Endothelial cell of umbilical vein (primary cell): ENCODE data around the gene TMEM109. TPM values are rescaled to one million over a fixed set of nuclear protein-coding genes. Genes with fewer than 3 reads are reported as not detected.

Source experiments
- BruUV-seq: library from RNA; stranded (reverse); fragments of 400-500 nt; replicated peaks from 2 replicates; lab custom pipeline; 2021; lab: Mats Ljungman, UMichigan
- CTCF ChIA-PET: fragments of 300-600, 350-600 bp; sonication (Branson Sonifier 250); formaldehyde crosslinking; loops from one replicate; lab custom pipeline; 2021; ENCODE audit warnings: antibody characterized with exemption, inconsistent platforms; lab: Charles Lee
- POLR2A ChIA-PET: fragments of 300-600, 350-600 bp; sonication (Branson Sonifier 250); formaldehyde crosslinking; loops from one replicate; lab custom pipeline; 2021; ENCODE audit warnings: antibody characterized with exemption, inconsistent platforms; lab: Charles Lee
- DNase-seq: peaks from one replicate; pipeline ENCODE4 v3.0.0-alpha.2; 2011; ENCODE audit warnings: low read depth, low spot score
- FAIRE-seq: peaks from 2 replicates; lab custom pipeline; 2011; peaks lifted over from hg19 to GRCh38; lab: Jason Lieb, UNC
- H2AFZ ChIP-seq: 2 replicates; pipeline ENCODE4 v1.6.0; 2012; ENCODE audit warnings: low read depth, low read length, control low read depth, inconsistent platforms
- H3K27ac ChIP-seq: 2 replicates; pipeline ENCODE4 v1.5.1; 2011; ENCODE audit warnings: low read depth, mild to moderate bottlenecking, control low read depth, low read length, moderate library complexity; ENCODE audit not compliant: insufficient read depth
- H3K27me3 ChIP-seq, 2 experiments: 2 replicates each; pipeline versions ENCODE4 v1.6.0 to v1.6.1; 2011; ENCODE audit warnings: low read length in 2 of 2, mixed read lengths in 1 of 2; ENCODE audit not compliant: control insufficient read depth in 2 of 2, insufficient read depth in 2 of 2
- H3K36me3 ChIP-seq, 2 experiments: 2 replicates in 1 of 2; 3 replicates in 1 of 2; pipeline ENCODE4 v1.5.1; 2011; ENCODE audit warnings: low read length in 2 of 2, mild to moderate bottlenecking in 1 of 2, moderate library complexity in 1 of 2; ENCODE audit not compliant: control insufficient read depth in 2 of 2, insufficient read depth in 2 of 2; ENCODE audit errors: extremely low read depth in 1 of 2
- H3K4me1 ChIP-seq: 3 replicates; pipeline ENCODE4 v1.5.1; 2011; ENCODE audit warnings: mild to moderate bottlenecking, low read length; ENCODE audit not compliant: control insufficient read depth, insufficient read depth; ENCODE audit errors: extremely low read depth
- H3K4me2 ChIP-seq: 2 replicates; pipeline ENCODE4 v1.6.1; 2011; ENCODE audit warnings: low read length, control low read depth, mixed read lengths; ENCODE audit not compliant: insufficient read depth
- H3K4me3 ChIP-seq, 3 experiments: fragments of 200-600 bp in 1 of 3; sonication (generic), shearing (Covaris generic) in 1 of 3; replicated peaks in 1 of 3; 2 replicates each; pipeline ENCODE4 v1.5.1; 2011 to 2016; ENCODE audit warnings: control low read depth in 3 of 3, low read length in 3 of 3, mild to moderate bottlenecking in 2 of 3, inconsistent platforms in 1 of 3, low read depth in 1 of 3, moderate library complexity in 1 of 3; ENCODE audit not compliant: insufficient read depth in 1 of 3
- H3K79me2 ChIP-seq: 2 replicates; pipeline ENCODE4 v1.6.0; 2012; ENCODE audit warnings: low read length, inconsistent platforms; ENCODE audit not compliant: control insufficient read depth, insufficient read depth
- H3K9ac ChIP-seq: replicated peaks from 2 replicates; pipeline ENCODE3; 2011; ENCODE audit warnings: low read length, control low read depth; ENCODE audit not compliant: insufficient read depth; ENCODE audit errors: extremely low read depth
- H3K9me1 ChIP-seq: replicated peaks from 3 replicates; pipeline ENCODE4 v1.6.0; 2011; ENCODE audit warnings: mild to moderate bottlenecking, low read length; ENCODE audit not compliant: control insufficient read depth, insufficient read depth; ENCODE audit errors: extremely low read depth
- H3K9me3 ChIP-seq: replicated peaks from 2 replicates; pipeline ENCODE4 v1.5.1; 2012; ENCODE audit warnings: low read length, inconsistent platforms; ENCODE audit not compliant: control insufficient read depth, insufficient read depth
- H4K20me1 ChIP-seq: replicated peaks from 2 replicates; pipeline ENCODE3; 2011; ENCODE audit warnings: mild to moderate bottlenecking, low read length; ENCODE audit not compliant: control insufficient read depth, insufficient read depth; ENCODE audit errors: extremely low read depth
- CTCF ChIP-seq, 2 donors: IDR thresholded peaks; 1 replicate in 1 of 2; 2 replicates in 1 of 2; pipeline ENCODE4 v1.5.1; 2011; ENCODE audit warnings: low read length in 2 of 2, mild to moderate bottlenecking in 2 of 2, moderate library complexity in 2 of 2, control low read depth in 1 of 2, inconsistent platforms in 1 of 2, low read depth in 1 of 2; ENCODE audit not compliant: insufficient read depth in 1 of 2; ENCODE audit errors: extremely low read depth in 1 of 2
- EZH2 ChIP-seq: IDR thresholded peaks from 2 replicates; pipeline ENCODE4 v1.6.1; 2012; ENCODE audit warnings: borderline replicate concordance, low read depth, mild to moderate bottlenecking, moderate library complexity, low read length, inconsistent platforms; ENCODE audit not compliant: severe bottlenecking
- FOS ChIP-seq: IDR thresholded peaks from 2 replicates; pipeline ENCODE4 v1.6.1; 2011; ENCODE audit warnings: mild to moderate bottlenecking, low read length, moderate library complexity, borderline replicate concordance; ENCODE audit not compliant: insufficient read depth
- GATA2 ChIP-seq: IDR thresholded peaks from 2 replicates; pipeline ENCODE4 v1.7.0; 2011; ENCODE audit warnings: low read depth, mild to moderate bottlenecking, moderate library complexity, mixed read lengths, low read length; ENCODE audit not compliant: insufficient read length, insufficient read depth
- JUN ChIP-seq: IDR thresholded peaks from 2 replicates; pipeline ENCODE4 v1.6.1; 2011; ENCODE audit warnings: borderline replicate concordance, low read depth; ENCODE audit not compliant: insufficient read length, insufficient read depth
- MAX ChIP-seq: IDR thresholded peaks from 2 replicates; pipeline ENCODE4 v1.6.1; 2011; ENCODE audit not compliant: insufficient read depth, insufficient read length
- MYC ChIP-seq: IDR thresholded peaks from one replicate; pipeline ENCODE4 v1.6.1; 2011; ENCODE audit warnings: mild to moderate bottlenecking, low read depth, low read length
- POLR2A ChIP-seq: IDR thresholded peaks from 2 replicates; pipeline ENCODE4 v1.6.1; 2012; ENCODE audit warnings: low read depth, mild to moderate bottlenecking, control low read depth, low read length
- POLR2AphosphoS5 ChIP-seq: IDR thresholded peaks from 2 replicates; pipeline ENCODE4 v1.6.1; 2012; ENCODE audit warnings: low read depth, mild to moderate bottlenecking, control low read depth, low read length, moderate library complexity; ENCODE audit not compliant: insufficient read depth
- dilution Hi-C: fragments of 300-500 bp; cut with MboI; formaldehyde crosslinking; loops from one replicate; pipeline ENCODE4 v1.15.0; 2019; ENCODE audit warnings: low sequenced_read_pairs; ENCODE audit not compliant: extremely low pct_ligation_motif_present
- intact Hi-C: fragments of 100-400 bp; cut with micrococcal nuclease; formaldehyde crosslinking; loops from one replicate; pipeline ENCODE4 v1.10.0; 2022
- polyA plus RNA-seq, 4 experiments: library from polyadenylated mRNA; depleted of rRNA in 3 of 4; stranded (reverse) in 3 of 4; unstranded in 1 of 4; fragments of >200 nt; gene quantifications; 2 replicates each; pipeline versions ENCODE4 v1.2.1 to v1.2.3, GENCODE V29; 2011 to 2012; ENCODE audit warnings: missing spikeins in 1 of 4
- total RNA-seq: library from RNA; stranded (reverse); gene quantifications from 2 replicates; pipeline ENCODE4 v1.2.3, GENCODE V29; 2021

The TMEM109 gene
- total and polyA plus RNA-seq, 2 donors (not counting 3 experiments of a cell fraction or from before 2014, with no cell fraction given), result 143 to 192 TPM

GRCh38 chr11:60868682-60869450 is 45.1 kb upstream of the TMEM109 start:
- TF ChIP-seq MYC, result no peak
- TF ChIP-seq CTCF (IDR thresholded peaks at IDR 0.05; ENCODE audit: extremely low read depth in 1 of 2, insufficient read depth in 1 of 2, low read depth in 1 of 2, low read length in 2 of 2), result no peak
- Histone ChIP-seq H3K9ac (no peak overlapping the region), H4K20me1 (no peaks in the 10 kb centered on the region), H3K4me3 (no peak overlapping the region), H3K4me2 (no peak overlapping the region), H3K27me3 (no peaks in the 10 kb centered on the region), H2AFZ (no peak overlapping the region), H3K4me1 (no peaks in the 10 kb centered on the region), H3K9me3 (no peaks in the 10 kb centered on the region), H3K36me3 (no peaks in the 10 kb centered on the region), H3K27ac (no peak overlapping the region), H3K79me2 (no peaks in the 10 kb centered on the region), H3K9me1 (no peaks in the 10 kb centered on the region)
- ChIA-PET CTCF (interaction anchor here (1.0 to 2.1 kb wide), 4 partner anchors 13 to 38 kb away, joined by 3 to 7 read pairs (median 6); partner anchors contain the start of gene PTGDR2), POLR2A (no interaction called here)
- intact Hi-C loops, result loop anchor here (1.0 kb wide), 1 partner anchor 30 kb away; no protein-coding TSS in a partner anchor
- dilution Hi-C loops, result no loop called here
- FAIRE-seq (no peak), DNase-seq (no peak)
- BruUV-seq, result no TSS peak

GRCh38 chr11:60869451-60869825 is 44.5 kb upstream of the TMEM109 start:
- Histone ChIP-seq H3K9ac (no peak overlapping the region), H3K9me3 (no peaks in the 10 kb centered on the region), H3K4me1 (no peaks in the 10 kb centered on the region), H3K9me1 (no peaks in the 10 kb centered on the region), H3K79me2 (no peaks in the 10 kb centered on the region), H4K20me1 (no peaks in the 10 kb centered on the region), H3K36me3 (no peaks in the 10 kb centered on the region), H2AFZ (no peak overlapping the region), H3K27ac (no peak overlapping the region), H3K4me3 (no peak overlapping the region), H3K4me2 (no peak overlapping the region), H3K27me3 (no peaks in the 10 kb centered on the region)
- dilution Hi-C loops (no loop called here), intact Hi-C loops (no loop called here)
- TF ChIP-seq MAX, result no peak
- no peak for TF ChIP-seq GATA2
- TF ChIP-seq POLR2A, result no peak
- TF ChIP-seq FOS, result no peak
- TF ChIP-seq EZH2, result no peak
- TF ChIP-seq MYC, result no peak
- no peak for TF ChIP-seq POLR2AphosphoS5
- TF ChIP-seq CTCF (IDR thresholded peaks at IDR 0.05; ENCODE audit: extremely low read depth in 1 of 2, insufficient read depth in 1 of 2, low read depth in 1 of 2, low read length in 2 of 2), result no peak
- TF ChIP-seq JUN, result no peak
- DNase-seq (no peak), FAIRE-seq (no peak)
- BruUV-seq, result no TSS peak
- ChIA-PET POLR2A (no interaction called here), CTCF (interaction anchor here (1.0 to 2.0 kb wide), 2 partner anchors 18 to 39 kb away, joined by 3 to 7 read pairs; no protein-coding TSS in a partner anchor)
